ENCODE measurements around the gene ADGRV1. TPM values are rescaled to one million over a fixed set of nuclear protein-coding genes. Genes with fewer than 3 reads are reported as not detected.

Gene ADGRV1
- total and polyA plus RNA-seq, 3 donors from 2014 or later: 10.8 to 18.0 (median 12.6) TPM

DNA sequence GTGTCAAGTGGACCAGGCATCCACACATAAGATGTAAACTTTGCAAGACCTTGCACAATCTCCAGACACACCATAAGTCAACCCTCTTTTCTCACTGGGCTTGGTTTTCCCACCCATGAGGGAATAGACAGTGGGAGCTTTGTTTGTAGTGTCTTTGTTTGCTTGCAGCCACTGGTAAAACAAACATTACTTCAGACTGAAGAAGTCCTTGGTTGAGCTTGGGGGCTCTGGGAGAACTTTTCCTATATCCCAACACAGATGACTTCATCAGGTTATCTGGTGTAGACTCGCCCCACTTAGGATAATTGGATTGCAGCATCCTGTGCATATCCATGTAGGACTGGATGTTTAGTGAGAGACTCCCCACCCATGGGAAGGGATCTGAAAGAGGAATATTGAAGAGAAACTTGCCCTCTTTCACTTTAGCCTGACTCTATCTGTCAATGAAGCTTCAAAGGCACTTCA is 11.5 kb upstream of the ADGRV1 start:
- H3K4me1 ChIP-seq: no peaks in the 10 kb centered on the region
- no peaks in the 10 kb centered on the region for H3K36me3 ChIP-seq (ENCODE audit: low read depth, missing control alignments)
- DNase-seq: no peak
- no peak overlapping the region for H3K4me3 ChIP-seq
- H3K27ac ChIP-seq: no peak overlapping the region
- intact Hi-C loops (cut with DNase I; ENCODE audit: low total_unique reads): no loop called here
- no peak for TF ChIP-seq CTCF (IDR thresholded peaks at IDR 0.05)
- TF ChIP-seq POLR2A (IDR thresholded peaks at IDR 0.05): no peak
- no peaks in the 10 kb centered on the region for H3K9me3 ChIP-seq
- WGBS, 2 donors: 61 to 80% methylated on average over 1 of the region's 1 CpG
- no peaks in the 10 kb centered on the region for H3K27me3 ChIP-seq

- Histone ChIP-seq H3K27me3 (no peaks in the 10 kb centered on the region), H3K36me3 (ENCODE audit: low read depth, missing control alignments) (no peaks in the 10 kb centered on the region), H3K4me3 (no peak overlapping the region), H3K27ac (no peak overlapping the region), H3K9me3 (no peaks in the 10 kb centered on the region), H3K4me1 (no peaks in the 10 kb centered on the region)
- intact Hi-C loops (cut with DNase I; ENCODE audit: low total_unique reads): no loop called here
- WGBS, 2 donors: 41 to 56% methylated on average over 5 of the region's 5 CpGs
- DNase-seq: no peak
- no peak for TF ChIP-seq CTCF (IDR thresholded peaks at IDR 0.05)
These were observed 10.5 kb upstream of the ADGRV1 start for GRCh38 chr5:90548069-90548593.

GRCh38 chr5:90549223-90549622 is 9.4 kb upstream of the ADGRV1 start:
- intact Hi-C loops (cut with DNase I; ENCODE audit: low total_unique reads): no loop called here
- no peak overlapping the region for H3K4me3 ChIP-seq
- H3K27ac ChIP-seq: no peak overlapping the region
- no peaks in the 10 kb centered on the region for H3K27me3 ChIP-seq
- no peak for DNase-seq
- H3K9me3 ChIP-seq: no peaks in the 10 kb centered on the region
- TF ChIP-seq CTCF (IDR thresholded peaks at IDR 0.05) (no peak), POLR2A (IDR thresholded peaks at IDR 0.05) (no peak)
- H3K4me1 ChIP-seq: no peaks in the 10 kb centered on the region
- H3K36me3 ChIP-seq (ENCODE audit: low read depth, missing control alignments): no peaks in the 10 kb centered on the region

GRCh38 chr5:90549729-90550275 is 8.8 kb upstream of the ADGRV1 start:
- H3K4me1 ChIP-seq: no peaks in the 10 kb centered on the region
- no peak for DNase-seq
- no peak overlapping the region for H3K27ac ChIP-seq
- no peaks in the 10 kb centered on the region for H3K9me3 ChIP-seq
- TF ChIP-seq CTCF (IDR thresholded peaks at IDR 0.05): no peak
- TF ChIP-seq POLR2A (IDR thresholded peaks at IDR 0.05): no peak
- 78 to 83% methylated on average over 2 of the region's 2 CpGs for WGBS, 2 donors
- H3K36me3 ChIP-seq (ENCODE audit: low read depth, missing control alignments): no peaks in the 10 kb centered on the region
- no peaks in the 10 kb centered on the region for H3K27me3 ChIP-seq
- intact Hi-C loops (cut with DNase I; ENCODE audit: low total_unique reads): no loop called here
- no peak overlapping the region for H3K4me3 ChIP-seq

- WGBS, 2 donors: 82 to 88% methylated on average over 3 of the region's 3 CpGs
- H3K4me3 ChIP-seq: no peak overlapping the region
- H3K27ac ChIP-seq: no peak overlapping the region
- DNase-seq: no peak
- intact Hi-C loops (cut with DNase I; ENCODE audit: low total_unique reads): no loop called here
- no peak for TF ChIP-seq CTCF (IDR thresholded peaks at IDR 0.05)
- TF ChIP-seq POLR2A (IDR thresholded peaks at IDR 0.05): no peak
- H3K27me3 ChIP-seq: no peaks in the 10 kb centered on the region
- no peaks in the 10 kb centered on the region for H3K4me1 ChIP-seq
- H3K9me3 ChIP-seq: no peaks in the 10 kb centered on the region
- H3K36me3 ChIP-seq (ENCODE audit: low read depth, missing control alignments): no peaks in the 10 kb centered on the region
These were observed 7.6 kb upstream of the ADGRV1 start for GRCh38 chr5:90550963-90551362.
